Measurements from ENCODE around the gene C17orf75. TPM values are rescaled to one million over a fixed set of nuclear protein-coding genes. Genes with fewer than 3 reads are reported as not detected.

C17orf75 gene
- total RNA-seq, 1 donor from 2014 or later = 22.6 TPM

DNA sequence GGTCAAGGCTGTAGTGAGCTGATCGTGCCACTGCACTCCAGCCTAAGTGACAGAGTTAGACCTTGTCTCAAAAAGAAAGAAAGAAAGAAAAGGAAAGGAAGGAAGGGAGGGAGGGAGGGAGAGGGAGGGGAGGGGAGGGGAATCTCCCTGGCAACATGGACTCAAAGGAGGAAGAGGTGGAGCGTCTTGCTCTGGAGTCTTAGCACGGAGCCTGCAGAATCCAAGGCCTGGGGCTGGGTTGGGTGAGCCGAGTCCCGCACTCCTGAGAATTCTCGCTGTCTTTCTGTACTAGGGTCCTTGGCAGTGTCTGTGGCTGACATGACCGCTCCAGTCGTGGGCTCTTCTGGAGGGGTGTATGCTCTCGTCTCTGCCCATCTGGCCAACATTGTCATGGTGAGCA, 36.9 kb downstream of the C17orf75 start:
- DNase-seq (ENCODE audit: low read depth, low spot score) = no peak

DNA sequence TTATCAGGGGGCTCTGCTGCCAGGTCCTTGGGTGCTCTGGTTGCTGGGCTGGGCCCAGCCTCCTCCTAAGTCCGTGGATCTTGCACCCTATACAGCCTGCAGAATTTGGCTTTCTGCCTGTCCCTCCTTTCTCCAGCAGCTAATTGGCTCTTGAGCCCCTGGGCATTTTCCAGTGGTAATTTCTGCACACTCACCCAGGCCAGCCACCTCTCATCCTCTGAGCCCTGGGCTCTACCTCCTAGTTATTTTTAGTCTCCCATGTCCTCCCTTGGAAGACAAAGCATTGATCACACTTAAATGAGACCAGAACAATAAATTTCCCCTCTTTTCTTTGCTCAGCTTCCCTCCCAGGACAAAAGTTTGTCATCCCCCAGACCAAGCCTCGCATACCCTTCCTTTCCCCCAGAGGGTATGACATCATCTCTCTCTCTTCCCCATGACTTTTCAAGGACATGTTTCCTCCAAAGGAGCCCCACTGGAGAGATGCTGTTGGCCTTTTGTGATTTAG, 38.1 kb downstream of the C17orf75 start:
- DNase-seq (ENCODE audit: low read depth, low spot score) = no peak

DNA sequence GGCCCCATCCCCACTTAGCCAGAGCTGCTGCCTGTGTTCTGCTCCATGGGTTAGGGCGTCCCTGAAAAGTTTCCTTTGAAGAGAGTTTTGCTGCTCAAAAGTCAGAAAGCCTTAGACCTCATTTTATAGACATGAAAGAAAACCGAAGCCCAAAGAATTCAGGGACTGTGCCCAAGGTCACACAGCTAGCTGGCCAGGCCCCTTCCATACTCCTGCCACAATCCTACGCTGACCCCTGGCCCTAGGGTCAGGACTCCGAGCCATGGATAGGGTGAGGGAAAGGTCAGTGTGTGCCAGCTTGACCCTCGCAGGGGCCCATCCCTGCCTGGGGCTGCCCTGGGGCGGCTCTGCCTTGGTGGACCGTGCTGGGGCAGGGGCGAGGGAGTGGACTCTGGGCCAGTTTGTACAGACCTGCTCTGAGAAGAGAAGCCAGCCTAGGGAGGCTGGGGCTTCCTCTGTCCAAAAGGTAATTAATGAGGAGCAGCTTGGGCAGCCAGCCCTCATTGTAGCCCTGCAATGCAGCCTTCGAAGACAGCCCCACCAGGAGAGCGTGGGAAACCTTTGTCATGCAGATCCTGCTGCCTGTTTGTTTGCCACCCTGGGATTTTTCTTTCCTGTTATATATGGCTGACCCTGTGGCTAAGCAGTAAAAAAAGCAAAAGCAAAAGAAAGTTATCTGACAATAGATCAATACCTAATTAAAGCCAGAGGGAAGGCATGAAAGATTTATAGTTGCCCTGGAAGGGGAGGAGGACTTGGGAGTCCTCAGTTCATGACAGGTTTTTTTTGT, 38.9 kb downstream of the C17orf75 start:
- no peak for DNase-seq (ENCODE audit: low read depth, low spot score)

DNA sequence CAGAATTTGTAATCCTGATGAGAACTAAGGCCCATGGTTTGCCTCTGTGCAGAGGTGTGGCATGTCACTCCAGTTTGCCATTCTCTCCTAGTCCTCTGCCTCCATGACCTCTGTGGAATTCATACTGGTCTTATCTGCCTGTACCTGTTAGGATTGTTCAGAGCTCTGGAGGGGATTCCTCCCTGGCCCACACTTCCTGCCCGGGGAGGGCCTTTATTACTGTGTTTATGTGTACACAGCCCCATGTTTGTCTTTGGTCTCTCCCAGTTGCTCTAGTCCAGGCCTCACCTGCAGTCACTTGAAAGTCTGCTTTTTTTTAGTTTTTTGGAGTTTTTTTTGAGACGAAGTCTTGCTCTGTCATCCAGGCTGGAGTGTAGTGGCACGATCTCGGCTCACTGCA, 39.9 kb downstream of the C17orf75 start:
- DNase-seq (ENCODE audit: low read depth, low spot score) = no peak

DNA sequence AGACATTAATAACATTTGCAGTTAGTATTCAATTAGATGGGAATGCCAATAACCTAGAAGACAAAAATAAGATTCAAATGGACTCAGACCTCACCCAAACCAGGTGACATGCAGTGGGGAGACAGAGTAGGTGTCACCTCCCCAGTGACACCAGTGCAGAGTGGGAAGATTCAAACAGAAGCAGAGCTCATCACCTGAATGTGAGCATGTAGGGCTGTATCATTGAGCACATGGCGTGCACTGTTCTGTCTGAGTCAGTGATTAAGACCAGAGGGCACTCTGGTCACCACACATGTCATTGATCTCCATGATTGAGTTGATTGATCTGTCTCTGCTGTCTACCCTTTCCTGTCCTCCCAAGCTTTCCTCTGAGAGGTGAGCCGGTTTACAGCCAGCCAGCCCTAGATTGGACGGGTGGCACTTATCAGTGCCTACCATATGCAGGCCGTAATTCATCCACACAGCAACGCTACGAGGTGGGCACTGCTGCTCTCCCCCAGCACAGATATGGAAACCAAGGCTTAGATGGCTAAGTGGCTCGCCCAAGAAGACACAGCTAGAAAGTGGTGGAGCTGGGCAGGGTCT, 42.3 kb downstream of the C17orf75 start:
- DNase-seq (ENCODE audit: low read depth, low spot score) = no peak

DNA sequence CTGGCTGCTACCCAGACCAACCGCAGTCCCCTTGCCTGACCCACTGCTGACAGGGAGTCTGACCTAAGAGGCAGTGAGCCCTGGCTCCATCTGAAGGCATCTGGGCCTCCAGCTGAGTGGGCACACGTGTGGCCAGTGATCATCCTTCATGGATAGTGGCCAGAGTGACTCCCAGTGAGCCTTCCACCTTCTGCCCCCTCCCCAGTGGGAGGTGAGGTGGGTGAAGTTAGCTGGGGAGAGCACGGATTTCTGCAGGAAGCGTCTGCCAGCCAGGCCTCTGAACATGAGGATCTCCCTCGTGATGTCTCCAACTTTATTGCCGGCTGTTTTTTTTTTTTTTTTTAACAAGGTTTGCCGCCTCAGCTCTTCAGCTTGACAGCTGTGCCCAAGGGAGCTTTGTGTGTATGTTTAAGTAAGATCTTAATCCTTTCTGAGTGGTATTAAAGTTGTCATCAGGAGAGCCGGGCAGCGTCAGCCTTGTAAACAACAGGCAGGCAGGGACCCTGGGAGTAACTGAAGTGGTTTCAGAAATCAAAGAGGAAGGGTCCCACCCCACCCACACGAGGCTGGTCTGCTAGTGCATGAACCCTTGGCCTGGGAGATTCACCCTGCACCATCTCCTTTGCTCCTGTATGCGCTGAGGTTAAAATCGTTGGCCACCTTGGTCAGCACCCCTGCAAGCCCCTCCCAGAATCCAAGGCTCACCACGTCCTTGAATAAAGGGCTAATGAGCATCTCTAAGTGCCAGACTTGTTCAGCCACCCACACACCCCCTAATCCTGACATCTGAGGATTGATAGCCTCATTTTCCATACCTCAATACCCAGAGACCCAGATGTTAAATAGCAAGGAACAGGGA, 43.0 kb downstream of the C17orf75 start:
- no peak for DNase-seq (ENCODE audit: low read depth, low spot score)

DNA sequence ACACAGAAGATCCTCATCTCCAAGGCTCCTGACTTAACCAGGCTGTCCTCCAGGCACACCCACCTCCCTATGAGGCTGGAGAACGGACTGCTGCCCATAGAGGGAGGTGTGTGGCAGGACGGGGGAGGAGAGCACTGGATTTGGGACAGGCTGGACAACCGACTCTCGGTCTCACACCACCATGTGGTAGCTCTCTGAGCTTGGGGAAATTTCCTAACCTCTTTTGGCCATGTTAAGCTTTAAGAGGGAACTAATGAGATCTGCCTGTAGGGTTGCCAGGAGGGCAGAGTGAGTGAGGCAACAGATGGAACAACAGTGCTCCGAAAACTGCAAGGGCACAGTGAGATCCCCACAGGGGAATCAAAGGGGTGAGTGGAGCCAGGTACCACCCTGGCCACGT, 43.7 kb downstream of the C17orf75 start:
- no peak for DNase-seq (ENCODE audit: low read depth, low spot score)

DNA sequence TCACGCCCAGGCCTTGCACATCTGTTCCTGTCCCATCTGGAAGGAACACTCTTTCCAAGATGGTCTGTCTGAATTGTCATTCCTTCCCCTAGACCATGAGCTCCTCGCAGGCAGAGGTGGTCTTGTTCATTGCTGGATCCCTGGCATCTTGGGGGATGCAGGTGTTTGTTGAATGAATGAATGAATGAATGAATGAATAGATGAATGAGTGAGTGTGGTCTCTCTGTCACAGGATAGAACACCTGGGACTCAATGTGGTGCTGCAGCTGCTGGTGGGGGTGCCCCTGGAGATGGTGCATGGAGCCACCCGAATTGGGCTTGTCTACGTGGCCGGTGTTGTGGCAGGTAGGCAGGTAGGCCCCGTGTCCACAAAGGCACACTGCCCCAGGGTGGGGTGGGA, 44.1 kb downstream of the C17orf75 start:
- no peak for DNase-seq (ENCODE audit: low read depth, low spot score)

DNA sequence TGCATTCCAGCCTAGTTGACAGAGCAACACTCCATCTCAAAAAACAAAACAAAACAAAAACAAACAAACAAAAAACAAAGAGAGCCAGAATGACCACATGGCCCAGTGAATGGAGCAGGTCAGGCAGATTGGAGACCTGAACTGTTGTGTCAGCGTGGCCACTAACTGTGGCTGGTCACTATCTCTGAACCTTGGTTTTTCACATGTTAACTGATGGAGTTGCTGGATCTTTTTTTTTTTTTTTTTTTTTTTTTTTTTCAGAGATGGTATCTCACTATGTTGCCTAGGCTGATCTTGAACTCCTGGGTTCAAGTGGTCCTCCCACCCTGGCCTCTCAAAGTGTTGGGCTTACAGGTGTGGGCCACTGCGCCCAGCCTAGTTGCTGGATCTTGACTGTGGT, 44.5 kb downstream of the C17orf75 start:
- no peak for DNase-seq (ENCODE audit: low read depth, low spot score)

DNA sequence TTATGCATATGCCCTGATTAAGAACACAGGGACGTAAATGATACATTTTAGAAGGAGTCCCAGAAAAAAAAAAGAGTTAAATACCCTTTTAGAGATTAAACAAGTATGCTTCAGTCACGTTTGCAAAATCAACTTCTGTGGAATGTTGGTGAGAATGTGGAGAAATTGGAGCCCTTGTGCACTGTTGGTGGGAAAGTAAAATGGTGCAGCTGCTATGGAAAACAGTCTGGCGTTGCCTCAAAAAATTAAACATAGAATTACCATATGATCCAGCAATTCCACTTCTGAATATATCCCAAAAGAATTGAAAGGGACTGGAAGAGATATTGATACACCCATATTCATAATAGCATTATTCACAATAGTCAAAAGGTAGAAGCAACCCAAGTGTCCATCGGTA, 49.9 kb downstream of the C17orf75 start:
- no peak for DNase-seq (ENCODE audit: low read depth, low spot score)

DNA sequence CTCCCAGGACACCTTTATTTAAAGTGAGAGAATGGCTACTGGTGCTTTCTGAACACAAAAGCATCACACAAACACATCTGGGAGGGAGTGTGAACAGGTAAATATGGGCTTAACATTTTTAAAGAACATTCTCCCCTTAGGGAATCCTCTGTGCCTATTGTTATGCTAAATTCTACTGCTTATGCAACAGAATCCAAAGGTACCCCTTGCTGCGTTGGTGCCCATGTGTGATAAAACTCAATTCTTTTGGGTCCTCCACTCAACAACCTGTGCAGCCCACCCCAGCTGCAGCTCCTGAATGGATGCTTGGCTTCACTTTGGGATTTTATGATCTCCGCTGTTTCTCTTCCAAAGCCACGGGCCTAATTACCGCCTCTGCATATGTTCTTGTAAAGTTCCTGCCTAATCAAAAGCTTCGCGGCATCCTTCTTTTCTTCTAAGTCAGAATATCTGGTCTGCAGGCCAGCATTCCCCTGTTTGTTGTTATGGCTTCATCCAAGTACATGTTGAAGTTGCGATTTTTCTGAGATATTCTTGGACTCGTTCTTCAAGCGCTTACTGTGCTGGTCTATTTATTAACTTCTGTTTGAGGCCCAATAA, 52.4 kb downstream of the C17orf75 start:
- DNase-seq (ENCODE audit: low read depth, low spot score) = no peak

DNA sequence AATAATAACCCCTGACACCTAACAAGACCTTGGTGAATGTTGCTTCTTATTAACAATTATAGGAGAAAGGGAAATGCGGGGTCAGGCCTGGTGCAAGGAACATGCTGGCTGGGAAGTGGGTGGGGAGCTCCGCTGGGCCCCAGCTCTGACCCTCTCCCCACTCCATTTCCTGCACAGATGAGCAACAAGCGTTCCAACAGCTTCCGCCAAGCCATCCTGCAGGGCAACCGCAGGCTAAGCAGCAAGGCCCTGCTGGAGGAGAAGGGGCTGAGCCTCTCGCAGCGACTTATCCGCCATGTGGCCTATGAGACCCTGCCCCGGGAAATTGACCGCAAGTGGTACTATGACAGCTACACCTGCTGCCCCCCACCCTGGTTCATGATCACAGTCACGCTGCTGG, 53.4 kb downstream of the C17orf75 start:
- DNase-seq (ENCODE audit: low read depth, low spot score) = no peak

DNA sequence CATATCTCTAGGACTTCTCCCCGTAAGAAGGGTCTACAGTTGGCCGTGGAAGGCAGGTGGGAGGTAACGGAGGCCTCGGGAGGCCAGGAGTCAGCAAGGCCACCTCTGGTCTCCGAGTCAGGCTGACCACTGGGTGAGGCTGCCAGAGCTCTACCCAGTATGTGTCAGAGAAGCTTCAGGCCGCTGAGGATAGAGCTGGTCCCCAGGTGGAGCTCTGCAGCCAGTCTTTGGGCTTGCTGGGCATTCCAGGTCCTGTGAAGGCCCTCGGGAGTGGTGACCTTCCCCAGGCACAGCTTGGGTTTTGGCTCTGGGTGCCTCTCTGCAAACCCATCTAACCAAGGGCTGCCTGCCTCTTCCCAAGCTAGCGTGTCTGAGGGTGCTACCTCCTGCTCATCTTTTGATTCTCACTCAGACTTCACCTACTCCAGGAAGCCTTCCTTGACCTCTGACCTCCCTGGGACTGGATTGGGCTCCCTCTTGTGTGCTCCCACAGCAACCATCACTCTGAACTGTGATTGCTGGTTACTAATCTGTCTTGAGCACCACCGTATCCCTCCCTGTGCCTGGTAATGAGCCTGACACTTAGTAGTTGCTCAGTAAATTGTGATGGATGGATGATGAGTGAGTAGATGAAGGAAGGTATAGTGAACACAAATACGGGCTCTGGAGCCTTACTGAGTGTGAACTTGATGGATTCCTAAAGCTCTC, 54.0 kb downstream of the C17orf75 start:
- no peak for DNase-seq (ENCODE audit: low read depth, low spot score)

DNA sequence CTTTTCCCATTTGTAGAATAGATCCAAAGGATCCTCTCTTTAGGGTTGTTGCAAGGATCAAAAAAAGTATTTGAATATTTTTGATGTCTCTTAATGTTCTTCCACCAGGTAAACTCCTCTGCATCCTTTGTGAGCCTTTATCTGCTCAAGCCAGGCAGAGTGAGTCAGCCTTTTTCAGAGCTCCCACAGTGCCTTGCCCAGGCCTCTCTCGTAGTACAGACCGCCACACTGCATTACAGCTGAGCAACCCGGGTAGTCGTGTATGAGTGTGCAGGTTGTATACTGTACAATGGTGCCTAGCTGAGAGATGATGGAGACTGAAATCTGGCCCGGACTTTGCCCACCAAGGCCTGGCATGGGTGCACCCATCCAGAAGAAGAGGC, 55.5 kb downstream of the C17orf75 start:
- no peak for DNase-seq (ENCODE audit: low read depth, low spot score)

DNA sequence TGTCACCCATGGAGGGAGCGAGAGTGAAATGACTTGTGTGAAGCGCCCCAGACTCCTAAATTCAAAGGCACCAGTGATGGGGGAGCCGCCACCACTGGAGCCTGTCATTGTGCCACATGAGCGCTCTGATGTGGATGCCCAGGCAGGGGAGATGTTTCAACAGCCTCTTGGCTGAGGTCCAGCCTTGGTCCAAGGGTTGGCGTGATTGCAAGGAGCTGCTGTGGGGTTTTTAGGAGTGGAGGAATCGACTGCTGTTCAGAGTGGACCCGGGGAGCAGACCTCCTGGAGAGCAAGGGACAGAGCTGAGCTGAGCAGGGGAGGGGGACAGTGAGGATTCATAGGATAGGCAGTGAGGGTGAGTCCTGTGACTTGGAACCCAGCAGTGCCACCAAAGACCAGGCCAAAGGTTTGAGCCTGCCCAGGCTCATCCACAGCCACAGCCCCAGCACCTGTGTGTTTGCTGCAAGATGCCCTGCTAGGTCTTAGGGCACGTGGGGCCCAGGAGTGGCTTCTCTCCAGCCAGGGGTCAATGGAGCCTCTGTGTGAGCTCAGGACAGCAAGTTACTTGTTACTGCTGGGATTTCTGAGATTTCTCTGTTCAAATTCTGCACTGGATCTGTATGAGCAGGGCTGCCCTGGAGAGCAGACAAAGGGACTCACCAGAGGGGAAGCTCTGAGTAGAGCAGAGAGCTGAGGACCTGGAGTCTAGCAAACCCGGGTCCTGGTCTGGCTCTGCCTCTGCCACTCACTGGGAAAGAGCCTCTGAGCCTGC, 56.0 kb downstream of the C17orf75 start:
- no peak for DNase-seq (ENCODE audit: low read depth, low spot score)

DNA sequence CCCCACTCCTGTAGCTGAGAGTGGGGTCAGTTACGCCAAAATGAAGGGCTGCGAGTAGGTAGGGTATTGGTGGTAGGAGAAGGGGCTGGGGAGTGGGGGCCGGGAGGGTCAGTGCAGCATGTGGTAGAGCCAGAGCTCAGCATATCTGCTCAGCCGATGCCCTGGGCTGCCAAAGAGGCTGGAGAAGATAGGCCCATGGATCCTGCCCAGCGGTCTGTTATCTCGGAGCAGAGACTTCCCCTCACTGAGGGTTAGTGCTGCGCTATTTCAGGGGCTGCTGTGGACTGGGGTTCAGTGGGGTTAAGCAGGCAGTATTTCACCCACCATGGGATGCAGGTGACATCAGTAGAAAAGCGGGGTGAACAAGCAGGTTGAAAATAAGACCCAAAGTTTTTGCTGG, 56.7 kb downstream of the C17orf75 start:
- DNase-seq (ENCODE audit: low read depth, low spot score) = no peak

DNA sequence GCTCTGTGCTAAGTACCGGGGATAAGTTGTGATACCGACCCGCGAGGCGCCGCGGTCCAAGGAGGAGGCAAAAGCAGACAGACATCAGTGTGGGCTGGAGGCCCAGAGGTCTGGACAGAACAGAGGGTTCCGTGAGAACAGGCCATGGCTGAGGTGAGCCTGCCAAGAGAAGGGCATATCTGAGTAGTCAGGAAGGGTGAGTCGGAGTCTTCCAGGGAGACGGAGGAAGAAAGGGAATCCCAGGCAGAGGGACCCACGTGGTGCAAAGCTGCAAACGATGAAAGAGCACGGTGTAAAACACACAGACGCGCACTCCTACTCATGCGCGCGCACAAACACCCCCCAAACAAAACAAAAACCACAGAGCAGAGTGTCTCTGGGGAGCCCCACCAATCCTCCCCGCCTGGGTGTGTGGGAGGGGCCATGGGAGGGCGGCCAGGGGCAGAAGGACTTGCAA, 58.2 kb downstream of the C17orf75 start:
- DNase-seq (ENCODE audit: low read depth, low spot score) = no peak

DNA sequence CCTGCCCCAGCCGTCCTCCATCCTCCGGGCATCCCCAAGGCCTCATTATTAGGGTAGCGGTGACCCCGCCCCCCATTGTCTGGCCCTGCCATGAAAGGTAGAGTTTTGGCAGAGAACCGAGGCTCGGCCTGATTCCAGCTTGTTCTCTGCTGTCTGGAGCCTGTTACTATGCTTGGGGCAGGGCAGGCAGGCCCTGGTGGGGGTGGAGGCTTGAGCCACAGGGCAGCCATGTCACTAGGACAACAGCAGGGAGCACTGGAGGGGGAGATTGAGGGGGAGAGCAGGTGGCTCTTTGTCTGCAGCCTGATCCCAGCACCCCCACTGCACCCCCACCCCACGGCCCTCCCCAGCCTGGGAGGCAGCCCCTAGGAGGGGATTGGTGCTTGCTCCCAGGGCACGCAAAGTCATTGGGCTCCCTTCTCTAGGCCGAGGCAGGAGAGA, 60.9 kb downstream of the C17orf75 start:
- DNase-seq (ENCODE audit: low read depth, low spot score) = no peak

DNA sequence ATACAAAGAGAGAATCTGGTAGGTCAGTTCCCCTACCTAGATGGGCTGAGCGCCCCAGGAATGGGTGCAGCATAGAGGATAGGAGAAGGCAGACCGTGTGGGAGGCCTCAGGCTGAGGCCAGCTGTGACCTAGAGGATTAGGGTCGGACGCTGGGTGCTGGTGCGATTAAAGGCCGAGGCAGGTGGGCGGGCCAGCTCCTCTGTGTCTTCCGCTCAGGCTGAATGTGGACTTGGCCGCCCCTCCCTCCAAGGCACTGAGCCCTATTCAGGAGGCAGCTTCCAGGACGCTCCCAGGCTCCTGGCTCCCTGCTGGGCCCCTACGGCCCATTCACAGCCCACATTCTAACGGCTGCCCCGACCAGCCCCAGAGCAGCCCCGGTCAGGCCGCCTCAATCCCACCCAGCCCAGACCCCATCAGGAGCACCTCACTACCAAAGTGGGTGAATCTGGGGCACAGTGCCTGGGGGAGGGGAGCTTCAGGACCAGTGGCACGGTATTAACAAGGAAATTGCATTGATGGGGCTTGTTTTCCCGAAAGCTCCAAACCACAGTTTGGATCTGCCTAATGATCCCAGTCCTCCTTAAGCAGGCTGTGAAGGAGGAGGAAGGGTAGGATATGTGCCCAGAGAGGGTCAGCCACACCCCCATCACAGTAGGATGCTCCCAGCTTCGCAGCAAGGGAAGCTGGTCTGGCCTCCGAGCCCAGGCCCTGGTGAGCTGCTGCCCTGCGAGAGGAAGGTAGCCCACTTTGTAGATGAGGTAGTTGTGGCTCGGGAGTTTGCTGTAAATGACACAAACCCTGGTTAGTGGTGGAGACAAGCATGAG, 61.9 kb downstream of the C17orf75 start:
- DNase-seq (ENCODE audit: low read depth, low spot score) = no peak
